ENCODE results near the gene VAV2.
"Not testable (repeated sequence)": the region's sequence is repeated elsewhere in the genome, so short reads cannot be mapped to it uniquely, and the experiment has no call there.

DNA sequence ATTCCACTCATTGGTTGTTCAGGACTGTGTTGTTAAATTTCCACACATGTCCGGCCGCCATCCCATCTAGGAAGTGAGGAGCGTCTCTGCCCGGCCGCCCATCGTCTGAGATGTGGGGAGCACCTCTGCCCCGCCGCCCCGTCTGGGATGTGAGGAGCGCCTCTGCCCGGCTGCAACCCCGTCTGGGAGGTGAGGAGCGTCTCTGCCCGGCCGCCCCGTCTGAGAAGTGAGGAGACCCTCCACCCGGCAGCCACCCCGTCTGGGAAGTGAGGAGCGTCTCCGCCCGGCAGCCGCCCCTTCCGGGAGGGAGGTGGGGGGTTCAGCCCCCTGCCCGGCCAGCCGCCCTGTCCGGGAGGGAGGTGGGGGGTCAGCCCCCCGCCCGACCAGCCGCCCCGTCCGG, 247.6 kb downstream of the VAV2 start:
- not testable (repeated sequence) for TF ChIP-seq CTCF (IDR thresholded peaks at IDR 0.05; ENCODE audit: insufficient read depth, low read length, poor library complexity, severe bottlenecking); EZH2phosphoT487 (conservative IDR thresholded peaks at IDR 0.05; ENCODE audit: low read length)
